ENCODE data around the gene PARK7.

DNA sequence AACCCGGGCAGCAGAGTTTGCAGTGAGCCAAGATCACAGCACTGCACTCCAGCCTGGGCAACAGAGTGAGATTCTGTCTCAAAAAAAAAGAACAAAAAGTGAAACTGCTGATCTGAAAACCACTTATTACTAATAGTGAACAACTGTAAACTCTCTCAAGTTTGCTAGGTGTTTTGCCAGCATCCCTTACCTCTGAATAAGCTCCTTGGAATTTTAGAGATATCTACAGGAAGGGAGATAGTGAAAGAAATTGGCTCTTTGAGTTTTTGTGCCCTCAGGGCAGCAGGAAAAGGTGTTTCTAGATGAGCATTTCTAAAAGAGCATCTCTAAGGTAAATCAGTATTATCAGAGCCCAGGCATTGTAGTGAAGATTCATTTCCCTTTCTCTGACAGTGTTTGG is 27.1 kb downstream of the PARK7 start:
- TF ChIP-seq CTCF (IDR thresholded peaks at IDR 0.05 in 4 of 5, conservative IDR thresholded peaks at IDR 0.05 in 1 of 5) (no peak), POLR2A (IDR thresholded peaks at IDR 0.05) (no peak)

Measured in gastrocnemius medialis (tissue), 4 donors.